PC-9 (cell line): ENCODE results near the gene CNTN6.

Source experiments
- EZH2 ChIP-seq: fragments of 200-600 bp; sonication (generic); IDR thresholded peaks from 2 replicates; pipeline ENCODE4 v1.8.0; 2017; ENCODE audit warnings: antibody characterized with exemption, low read depth
- TF ChIP-seq, protein P1 (sequence below): fragments of 200-600 bp; sonication (generic); conservative IDR thresholded peaks from 2 replicates; pipeline ENCODE4 v1.6.1; 2017; ENCODE audit warnings: mixed run types, antibody characterized with exemption, mild to moderate bottlenecking, moderate library complexity

DNA sequence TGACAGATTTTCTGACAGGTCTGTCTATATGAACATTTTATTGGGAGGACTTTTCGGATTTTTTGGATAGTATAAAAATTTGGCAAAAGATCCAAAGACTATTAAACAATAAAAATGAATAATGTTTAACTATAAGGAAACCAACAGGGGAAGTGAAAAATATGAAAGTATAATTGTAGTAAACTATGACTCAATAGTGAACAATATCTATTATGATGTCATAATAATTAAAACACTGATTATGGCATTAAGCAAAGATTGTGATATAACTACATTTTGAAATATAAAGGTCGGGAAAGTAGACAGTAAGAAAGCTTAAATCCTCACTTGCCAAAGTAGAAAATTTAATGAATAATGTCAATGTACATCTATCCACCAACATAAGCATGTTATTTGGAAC is 44.3 kb upstream of the CNTN6 start:
- TF ChIP-seq EZH2: no peak
- TF ChIP-seq, protein P1, sequence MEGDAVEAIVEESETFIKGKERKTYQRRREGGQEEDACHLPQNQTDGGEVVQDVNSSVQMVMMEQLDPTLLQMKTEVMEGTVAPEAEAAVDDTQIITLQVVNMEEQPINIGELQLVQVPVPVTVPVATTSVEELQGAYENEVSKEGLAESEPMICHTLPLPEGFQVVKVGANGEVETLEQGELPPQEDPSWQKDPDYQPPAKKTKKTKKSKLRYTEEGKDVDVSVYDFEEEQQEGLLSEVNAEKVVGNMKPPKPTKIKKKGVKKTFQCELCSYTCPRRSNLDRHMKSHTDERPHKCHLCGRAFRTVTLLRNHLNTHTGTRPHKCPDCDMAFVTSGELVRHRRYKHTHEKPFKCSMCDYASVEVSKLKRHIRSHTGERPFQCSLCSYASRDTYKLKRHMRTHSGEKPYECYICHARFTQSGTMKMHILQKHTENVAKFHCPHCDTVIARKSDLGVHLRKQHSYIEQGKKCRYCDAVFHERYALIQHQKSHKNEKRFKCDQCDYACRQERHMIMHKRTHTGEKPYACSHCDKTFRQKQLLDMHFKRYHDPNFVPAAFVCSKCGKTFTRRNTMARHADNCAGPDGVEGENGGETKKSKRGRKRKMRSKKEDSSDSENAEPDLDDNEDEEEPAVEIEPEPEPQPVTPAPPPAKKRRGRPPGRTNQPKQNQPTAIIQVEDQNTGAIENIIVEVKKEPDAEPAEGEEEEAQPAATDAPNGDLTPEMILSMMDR: no peak
